Measurements from ENCODE around the gene PAXX.
"Not testable (repeated sequence)": the region's sequence is repeated elsewhere in the genome, so short reads cannot be mapped to it uniquely, and the experiment has no call there.

Gene PAXX

GRCh38 chr9:136990242-136990911 lies 1.8 kb upstream of the PAXX start:
- no peak for TF ChIP-seq ZNF274 (IDR thresholded peaks at IDR 0.05; ENCODE audit: low read depth, low read length)
- no peak overlapping the region for H3K4me3 ChIP-seq (ENCODE audit: low read length)

GRCh38 chr9:136992819-136993369 lies 672 bp downstream of the PAXX start:
- TF ChIP-seq ZNF274 (IDR thresholded peaks at IDR 0.05; ENCODE audit: low read depth, low read length), result no peak

DNA sequence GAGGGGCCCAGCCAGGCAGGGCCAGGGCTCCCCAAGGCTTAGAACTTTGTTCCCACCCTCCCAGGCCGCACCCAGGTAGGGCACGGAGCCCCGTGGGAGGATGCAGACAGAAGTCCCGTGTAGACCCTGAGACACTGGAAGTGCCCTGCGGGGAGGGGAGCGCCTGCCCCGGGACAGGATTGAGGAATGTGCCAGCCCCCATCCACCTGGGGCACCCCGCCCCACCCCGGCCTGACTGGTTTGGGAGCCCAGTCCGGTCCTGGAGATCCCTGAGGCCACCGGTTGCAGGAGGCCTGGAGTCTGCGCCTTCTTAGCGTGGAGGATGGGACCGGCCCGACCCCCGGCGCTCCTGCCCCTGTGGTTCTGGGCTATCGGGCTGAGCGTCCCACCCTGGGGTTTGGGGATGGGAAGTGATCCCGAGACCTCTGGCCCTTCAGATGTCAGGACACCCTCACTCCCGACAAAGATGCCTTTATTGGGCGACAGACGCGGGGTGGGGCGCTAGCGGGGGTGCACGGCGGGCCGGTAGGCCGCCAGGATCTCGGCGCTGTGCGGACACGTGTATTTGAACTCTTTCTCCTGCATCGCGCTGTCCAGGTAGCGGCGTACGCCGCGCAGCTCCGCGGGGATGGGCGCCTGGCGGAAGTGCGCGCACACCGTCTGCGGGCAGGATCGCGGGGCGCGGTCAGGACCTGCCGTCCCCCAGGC lies 2.1 kb downstream of the PAXX start:
- no peak overlapping the region for H3K4me3 ChIP-seq (ENCODE audit: low read length)
- TF ChIP-seq ZNF274 (IDR thresholded peaks at IDR 0.05; ENCODE audit: low read depth, low read length), result no peak

More at GRCh38 chr9:136992819-136993369, 672 bp downstream of the PAXX start:
- H3K4me3 ChIP-seq (ENCODE audit: low read length), result peak overlapping the region; percentile 80; the same call in 1 of the 2 replicates

DNA sequence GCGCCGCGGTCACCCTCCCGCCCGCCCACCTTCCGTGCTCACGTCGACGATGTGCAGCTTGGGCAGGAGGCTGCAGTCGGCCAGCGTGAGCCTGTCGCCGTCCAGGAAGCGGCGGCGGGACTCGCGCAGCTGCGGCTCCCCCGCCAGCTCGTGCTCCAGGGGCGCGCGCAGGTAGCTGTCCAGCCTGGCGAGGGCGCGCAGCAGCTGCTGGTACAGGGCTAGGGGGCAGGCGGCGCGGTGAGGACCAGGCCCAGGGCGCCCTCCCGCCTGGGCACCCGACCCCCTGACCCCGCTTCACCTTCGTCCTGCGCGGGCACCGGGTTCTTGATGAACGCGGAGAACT lies 2.6 kb downstream of the PAXX start:
- no peak for TF ChIP-seq ZNF274 (IDR thresholded peaks at IDR 0.05; ENCODE audit: low read depth, low read length)
- H3K4me3 ChIP-seq (ENCODE audit: low read length), result no peak overlapping the region

DNA sequence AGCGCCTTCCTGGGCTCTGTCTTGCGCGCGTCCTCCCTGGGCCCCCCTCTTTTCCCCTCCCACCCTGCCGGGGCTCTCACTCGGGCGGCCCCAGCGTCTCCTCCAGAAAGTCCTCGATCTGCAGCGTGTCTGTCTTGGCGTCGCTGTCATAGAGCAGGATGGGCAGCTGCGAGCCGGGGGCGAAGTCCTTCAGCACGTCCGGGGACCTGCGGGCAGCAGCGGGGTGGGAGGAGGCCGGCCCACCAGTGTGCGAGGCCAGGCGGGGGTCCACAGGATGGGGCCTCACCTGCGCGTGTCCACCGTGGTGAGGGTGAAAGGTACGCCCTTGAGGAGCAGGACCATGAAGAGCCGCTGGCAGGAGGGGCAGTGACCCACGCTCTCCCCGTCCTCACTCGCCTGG lies 3.1 kb downstream of the PAXX start:
- no peak overlapping the region for H3K4me3 ChIP-seq (ENCODE audit: low read length)
- no peak for TF ChIP-seq ZNF274 (IDR thresholded peaks at IDR 0.05; ENCODE audit: low read depth, low read length)

- no peak for TF ChIP-seq ZNF274 (IDR thresholded peaks at IDR 0.05; ENCODE audit: low read depth, low read length)
- no peak overlapping the region for H3K4me3 ChIP-seq (ENCODE audit: low read length)
These were observed 3.6 kb downstream of the PAXX start for GRCh38 chr9:136995772-136996311.

DNA sequence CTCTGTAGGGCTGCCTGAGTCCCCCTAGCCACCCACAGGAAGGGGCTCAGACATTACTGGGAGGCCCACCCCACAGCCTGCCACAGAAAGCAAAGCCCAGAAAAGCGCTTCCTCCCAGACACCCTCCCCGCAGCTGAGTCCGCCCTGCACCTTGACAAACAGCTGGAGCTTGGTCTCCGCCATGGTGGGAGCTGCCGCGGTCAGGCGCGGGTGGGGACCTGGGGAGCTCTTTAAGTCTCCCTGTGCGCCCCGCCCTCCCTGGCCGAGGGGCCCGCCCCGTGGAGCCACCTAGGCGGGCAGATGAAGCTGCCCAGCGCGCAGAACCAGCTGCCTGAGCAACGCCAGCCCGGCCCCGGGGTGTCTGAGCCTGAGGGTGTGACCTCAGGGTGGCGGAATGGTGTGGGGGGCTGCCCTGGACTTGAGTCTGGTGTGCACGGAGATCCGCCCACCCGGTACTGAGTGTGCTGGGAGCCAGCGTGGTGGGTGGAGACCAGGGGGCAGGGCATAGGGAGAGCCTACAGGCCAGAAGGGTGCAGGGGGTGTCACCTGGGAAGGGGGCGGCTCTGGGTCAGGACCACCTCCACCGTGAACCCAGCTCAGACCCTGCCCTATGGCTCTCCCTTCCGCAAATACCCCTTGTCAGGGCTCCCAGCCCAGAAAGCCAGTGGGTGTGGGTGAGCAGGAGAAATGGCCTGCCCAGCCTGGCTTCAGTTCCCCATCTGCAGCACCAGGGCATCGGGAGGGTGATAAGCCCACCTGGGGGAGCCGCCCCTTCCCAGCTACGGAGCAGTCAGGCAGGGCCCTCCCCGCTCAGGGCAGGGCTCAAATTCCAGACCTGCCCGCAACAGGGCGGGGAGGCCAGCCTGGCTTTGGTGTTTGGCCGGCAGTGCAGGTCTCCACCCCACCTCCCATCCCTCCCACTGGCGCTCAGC lies 4.4 kb downstream of the PAXX start, which contains the start of gene CLIC3:
CLIC3 (minus strand) TSS at position 208 of the 932 bp plus-strand sequence; CDS start at position 183, 25 bp downstream.
- no peak within 1 kb of the TSS for H3K4me3 ChIP-seq (ENCODE audit: low read length)
- TF ChIP-seq ZNF274 (IDR thresholded peaks at IDR 0.05; ENCODE audit: low read depth, low read length), result no peak

DNA sequence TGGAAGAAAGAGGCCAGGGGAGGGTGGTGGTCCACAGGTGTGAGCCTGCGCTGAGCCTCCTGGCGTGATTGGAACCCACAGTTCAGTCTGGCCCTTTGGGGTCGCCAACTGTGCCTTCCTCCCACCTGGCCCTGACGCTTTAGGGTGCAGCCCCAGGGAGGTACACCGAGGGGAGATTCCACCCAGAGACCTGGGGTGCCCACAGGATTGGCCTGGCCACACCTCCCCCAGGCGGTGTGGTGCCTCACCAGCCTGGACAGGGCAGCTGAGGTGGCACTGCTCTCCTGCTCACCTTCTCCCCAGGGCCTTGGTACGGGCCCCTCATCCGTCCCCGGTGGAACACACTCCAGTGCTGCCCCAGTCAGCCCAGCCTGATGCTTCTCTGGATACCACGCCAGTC lies 5.1 kb downstream of the PAXX start:
- TF ChIP-seq ZNF274 (IDR thresholded peaks at IDR 0.05; ENCODE audit: low read depth, low read length), result no peak
- H3K4me3 ChIP-seq (ENCODE audit: low read length), result no peak overlapping the region

DNA sequence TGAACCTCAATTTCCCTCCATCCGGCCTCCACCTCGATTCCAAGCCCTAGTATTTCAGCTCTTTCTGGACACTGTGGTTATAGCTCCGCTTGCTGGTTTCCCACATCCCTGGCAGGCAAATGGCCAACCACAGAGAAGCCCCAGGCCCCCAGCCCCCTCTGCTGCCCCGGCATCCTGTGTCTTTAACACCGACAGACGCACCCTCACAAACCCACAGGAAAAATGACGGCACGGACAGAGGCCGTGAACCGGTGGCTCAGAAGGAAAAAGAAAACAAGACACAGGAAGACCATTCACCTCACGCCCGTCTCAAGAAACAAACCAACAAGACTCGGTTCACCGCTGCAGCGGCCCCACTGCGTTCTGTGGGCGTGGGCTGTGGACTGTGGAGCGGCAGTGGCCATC lies 5.6 kb downstream of the PAXX start:
- TF ChIP-seq ZNF274 (IDR thresholded peaks at IDR 0.05; ENCODE audit: low read depth, low read length), result no peak
- H3K4me3 ChIP-seq (ENCODE audit: low read length), result no peak overlapping the region

GRCh38 chr9:137000177-137000930 lies 8.1 kb downstream of the PAXX start:
- H3K4me3 ChIP-seq (ENCODE audit: low read length), result no peak overlapping the region; the same call in 1 of the 2 replicates
- TF ChIP-seq ZNF274 (IDR thresholded peaks at IDR 0.05; ENCODE audit: low read depth, low read length), result no peak

DNA sequence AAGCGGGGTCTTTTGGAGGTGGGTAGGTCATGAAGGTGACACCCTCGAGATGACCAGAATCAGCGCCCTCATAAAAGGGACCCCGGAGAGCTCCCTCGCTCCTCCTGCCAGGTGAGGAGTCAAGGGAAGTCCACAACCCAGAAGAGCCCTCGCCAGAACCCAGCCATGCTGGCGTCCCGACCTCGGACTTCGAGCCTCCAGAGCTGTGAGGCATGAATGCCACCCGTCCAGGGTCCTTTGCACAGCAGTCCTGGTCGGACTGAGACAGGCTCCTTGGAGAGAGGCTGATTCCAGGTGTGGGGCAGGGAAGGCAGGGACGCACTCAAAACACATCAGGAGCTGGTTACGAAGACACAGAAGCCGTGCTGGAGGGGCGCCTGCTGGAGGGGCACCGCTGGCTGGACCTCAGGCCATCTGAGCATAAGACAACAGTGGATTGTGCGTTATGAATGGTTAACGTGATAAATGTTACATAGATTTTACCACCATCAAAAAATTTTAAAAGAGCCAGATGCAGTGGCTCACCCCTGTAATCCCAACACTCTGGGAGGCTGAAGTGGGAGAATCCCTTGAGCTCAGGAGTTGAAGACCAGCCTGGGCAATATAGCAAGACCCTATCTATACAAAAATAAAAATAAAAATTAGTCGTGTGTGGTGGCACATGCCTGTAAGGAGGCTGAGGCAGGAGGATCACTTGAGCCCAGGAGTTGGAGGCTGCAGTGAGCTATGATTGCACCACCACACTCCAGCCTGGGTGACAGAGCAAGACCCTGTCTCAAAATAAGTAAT lies 9.8 kb downstream of the PAXX start:
- H3K4me3 ChIP-seq (ENCODE audit: low read length), result no peak overlapping the region
- TF ChIP-seq ZNF274 (IDR thresholded peaks at IDR 0.05; ENCODE audit: low read depth, low read length), result no peak

DNA sequence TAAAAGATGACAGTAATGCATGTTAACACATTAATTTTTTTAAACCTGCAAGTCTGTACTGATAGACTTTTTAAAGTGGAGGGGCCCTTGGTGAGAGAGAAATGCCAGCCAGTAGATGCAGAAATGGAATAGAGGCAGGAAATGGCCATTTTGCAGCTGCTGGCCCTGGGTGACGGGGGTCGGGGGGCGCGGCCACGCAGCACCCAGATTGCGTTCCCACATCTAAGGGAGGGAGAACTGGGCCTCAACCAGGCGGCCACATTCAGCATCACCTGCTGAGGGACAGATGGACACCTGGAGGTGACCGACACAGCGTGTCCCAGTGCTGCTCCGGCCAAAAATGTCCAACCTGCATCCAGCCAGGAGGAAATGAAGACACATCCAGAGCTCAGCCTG lies 10.4 kb downstream of the PAXX start:
- no peak for TF ChIP-seq ZNF274 (IDR thresholded peaks at IDR 0.05; ENCODE audit: low read depth, low read length)
- H3K4me3 ChIP-seq (ENCODE audit: low read length), result no peak overlapping the region

DNA sequence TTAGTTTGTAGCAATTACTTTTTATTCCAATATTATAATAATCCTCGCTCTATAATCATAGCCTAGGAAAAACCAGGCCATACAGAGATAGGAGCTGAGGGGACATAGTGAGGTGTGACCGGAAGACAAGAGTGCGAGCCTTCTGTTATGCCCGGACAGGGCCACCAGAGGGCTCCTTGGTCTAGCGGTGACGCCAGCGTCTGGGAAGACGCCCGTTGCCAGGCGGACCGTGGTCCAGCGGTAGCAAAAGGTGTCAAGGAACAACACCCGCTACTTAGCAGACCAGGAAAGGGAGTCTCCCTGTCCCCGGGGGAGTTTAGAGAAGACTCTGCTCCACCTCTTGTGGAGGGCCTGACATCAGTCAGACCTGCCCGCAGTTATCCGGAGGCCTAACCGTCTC lies 12.1 kb downstream of the PAXX start:
- H3K4me3 ChIP-seq (ENCODE audit: low read length), result not testable (repeated sequence)
